ENCODE results near the gene AAK1.

DNA sequence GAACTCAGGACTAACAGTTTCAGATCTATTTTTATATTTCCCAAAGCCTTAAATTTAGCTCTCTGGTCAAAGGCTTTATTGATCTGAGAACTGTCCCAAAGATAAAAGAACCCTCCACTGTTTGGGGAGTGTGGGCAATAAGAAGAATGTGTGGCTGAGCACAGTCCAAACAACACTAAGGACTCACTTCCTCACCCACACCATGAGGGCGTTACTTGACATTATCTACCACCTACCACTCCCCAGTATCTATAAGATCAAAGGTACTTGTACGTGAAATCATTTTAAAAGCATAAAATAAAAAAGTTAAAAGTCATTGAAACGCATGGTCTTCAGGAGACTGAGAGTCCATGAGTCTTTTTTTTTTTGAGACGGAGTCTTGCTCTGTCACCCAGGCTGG is 151.7 kb downstream of the AAK1 start:
- TF ChIP-seq, protein P1, sequence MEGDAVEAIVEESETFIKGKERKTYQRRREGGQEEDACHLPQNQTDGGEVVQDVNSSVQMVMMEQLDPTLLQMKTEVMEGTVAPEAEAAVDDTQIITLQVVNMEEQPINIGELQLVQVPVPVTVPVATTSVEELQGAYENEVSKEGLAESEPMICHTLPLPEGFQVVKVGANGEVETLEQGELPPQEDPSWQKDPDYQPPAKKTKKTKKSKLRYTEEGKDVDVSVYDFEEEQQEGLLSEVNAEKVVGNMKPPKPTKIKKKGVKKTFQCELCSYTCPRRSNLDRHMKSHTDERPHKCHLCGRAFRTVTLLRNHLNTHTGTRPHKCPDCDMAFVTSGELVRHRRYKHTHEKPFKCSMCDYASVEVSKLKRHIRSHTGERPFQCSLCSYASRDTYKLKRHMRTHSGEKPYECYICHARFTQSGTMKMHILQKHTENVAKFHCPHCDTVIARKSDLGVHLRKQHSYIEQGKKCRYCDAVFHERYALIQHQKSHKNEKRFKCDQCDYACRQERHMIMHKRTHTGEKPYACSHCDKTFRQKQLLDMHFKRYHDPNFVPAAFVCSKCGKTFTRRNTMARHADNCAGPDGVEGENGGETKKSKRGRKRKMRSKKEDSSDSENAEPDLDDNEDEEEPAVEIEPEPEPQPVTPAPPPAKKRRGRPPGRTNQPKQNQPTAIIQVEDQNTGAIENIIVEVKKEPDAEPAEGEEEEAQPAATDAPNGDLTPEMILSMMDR (IDR thresholded peaks at IDR 0.05) = no peak
- no peak for TF ChIP-seq CREB1 (CRISPR knock-in tag; IDR thresholded peaks at IDR 0.05)
- no peak for TF ChIP-seq ELF4 (CRISPR knock-in tag; IDR thresholded peaks at IDR 0.05; ENCODE audit: low read depth)
- TF ChIP-seq USF2 (CRISPR knock-in tag; IDR thresholded peaks at IDR 0.05) = no peak
- TF ChIP-seq, protein P2, sequence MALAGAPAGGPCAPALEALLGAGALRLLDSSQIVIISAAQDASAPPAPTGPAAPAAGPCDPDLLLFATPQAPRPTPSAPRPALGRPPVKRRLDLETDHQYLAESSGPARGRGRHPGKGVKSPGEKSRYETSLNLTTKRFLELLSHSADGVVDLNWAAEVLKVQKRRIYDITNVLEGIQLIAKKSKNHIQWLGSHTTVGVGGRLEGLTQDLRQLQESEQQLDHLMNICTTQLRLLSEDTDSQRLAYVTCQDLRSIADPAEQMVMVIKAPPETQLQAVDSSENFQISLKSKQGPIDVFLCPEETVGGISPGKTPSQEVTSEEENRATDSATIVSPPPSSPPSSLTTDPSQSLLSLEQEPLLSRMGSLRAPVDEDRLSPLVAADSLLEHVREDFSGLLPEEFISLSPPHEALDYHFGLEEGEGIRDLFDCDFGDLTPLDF (CRISPR knock-in tag; IDR thresholded peaks at IDR 0.05) = no peak
- TF ChIP-seq, protein P3, sequence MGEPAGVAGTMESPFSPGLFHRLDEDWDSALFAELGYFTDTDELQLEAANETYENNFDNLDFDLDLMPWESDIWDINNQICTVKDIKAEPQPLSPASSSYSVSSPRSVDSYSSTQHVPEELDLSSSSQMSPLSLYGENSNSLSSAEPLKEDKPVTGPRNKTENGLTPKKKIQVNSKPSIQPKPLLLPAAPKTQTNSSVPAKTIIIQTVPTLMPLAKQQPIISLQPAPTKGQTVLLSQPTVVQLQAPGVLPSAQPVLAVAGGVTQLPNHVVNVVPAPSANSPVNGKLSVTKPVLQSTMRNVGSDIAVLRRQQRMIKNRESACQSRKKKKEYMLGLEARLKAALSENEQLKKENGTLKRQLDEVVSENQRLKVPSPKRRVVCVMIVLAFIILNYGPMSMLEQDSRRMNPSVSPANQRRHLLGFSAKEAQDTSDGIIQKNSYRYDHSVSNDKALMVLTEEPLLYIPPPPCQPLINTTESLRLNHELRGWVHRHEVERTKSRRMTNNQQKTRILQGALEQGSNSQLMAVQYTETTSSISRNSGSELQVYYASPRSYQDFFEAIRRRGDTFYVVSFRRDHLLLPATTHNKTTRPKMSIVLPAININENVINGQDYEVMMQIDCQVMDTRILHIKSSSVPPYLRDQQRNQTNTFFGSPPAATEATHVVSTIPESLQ (CRISPR knock-in tag; IDR thresholded peaks at IDR 0.05) = no peak
- TF ChIP-seq NFYB (CRISPR knock-in tag; conservative IDR thresholded peaks at IDR 0.05; ENCODE audit: low read depth) = no peak
- no peak for TF ChIP-seq ZSCAN18 (CRISPR knock-in tag; IDR thresholded peaks at IDR 0.05)
- no peak for TF ChIP-seq ZNF425 (CRISPR knock-in tag; conservative IDR thresholded peaks at IDR 0.05)
- TF ChIP-seq SMAD3 (CRISPR knock-in tag; IDR thresholded peaks at IDR 0.05; ENCODE audit: borderline replicate concordance) = no peak
